HepG2 (cell line): ENCODE data around the gene CHFR. TPM values are rescaled to one million over a fixed set of nuclear protein-coding genes. Genes with fewer than 3 reads are reported as not detected.
A peak's percentile ranks its signal among the peaks of the same experiment; 100 is the strongest.
"Not testable (repeated sequence)": the region's sequence is repeated elsewhere in the genome, so short reads cannot be mapped to it uniquely, and the experiment has no call there.

Source experiments
- ATAC-seq: fragments of 200-7000 bp; cut with Tn5 transposase; 3 replicates; pipeline ENCODE4 v1.9.1; 2020; ENCODE audit warnings: mild to moderate bottlenecking, moderate library complexity
- BruUV-seq: library from RNA; stranded (reverse); fragments of 400-500 nt; replicated peaks from 2 replicates; lab custom pipeline; 2021; lab: Mats Ljungman, UMichigan
- CTCF ChIA-PET: fragments of 300-600 bp; formaldehyde crosslinking; extraction: SDS; loops from one replicate; lab custom pipeline; 2021; ENCODE audit warnings: low total read pairs, inconsistent platforms, low intra/inter-chr PET ratio; lab: Yijun Ruan, JAX
- POLR2A ChIA-PET: fragments of 350-600 bp; sonication (Branson Sonifier 250); formaldehyde crosslinking; loops from one replicate; lab custom pipeline; 2020; ENCODE audit warnings: antibody characterized with exemption, inconsistent platforms; lab: Yijun Ruan, JAX
- DNase-seq: peaks from one replicate; pipeline ENCODE4 v3.0.0-alpha.2; 2015; ENCODE audit warnings: low spot score
- FAIRE-seq: peaks from 3 replicates; lab custom pipeline; 2011; peaks lifted over from hg19 to GRCh38; lab: Jason Lieb, UNC
- H2AFZ ChIP-seq: one replicate; pipeline ENCODE4 v1.6.1; 2011; ENCODE audit warnings: low read length, inconsistent platforms
- H3K27ac ChIP-seq: fragments of 300-600 bp; 3 replicates; pipeline ENCODE4 v1.8.0; 2011; ENCODE audit warnings: mixed run types, mild to moderate bottlenecking, mixed read lengths, low read length, inconsistent platforms; ENCODE audit not compliant: insufficient read depth; ENCODE audit errors: extremely low read length
- H3K27me3 ChIP-seq, 2 experiments: fragments of 200-600 bp in 1 of 2; 2 replicates in 1 of 2; 3 replicates in 1 of 2; pipeline versions ENCODE4 v1.6.0 to v1.8.0; 2011; ENCODE audit warnings: low read length in 2 of 2, mild to moderate bottlenecking in 2 of 2, moderate library complexity in 2 of 2, inconsistent platforms in 1 of 2; ENCODE audit not compliant: insufficient read depth in 2 of 2, control insufficient read depth in 1 of 2
- H3K36me3 ChIP-seq, 2 experiments: fragments of 200-600 bp in 1 of 2; replicated peaks in 1 of 2; 2 replicates in 1 of 2; 3 replicates in 1 of 2; pipeline versions ENCODE4 v1.5.1 to v1.8.0; 2011; ENCODE audit warnings: low read length in 2 of 2, inconsistent platforms in 1 of 2; ENCODE audit not compliant: insufficient read depth in 2 of 2, control insufficient read depth in 1 of 2
- H3K4me1 ChIP-seq: 2 replicates; pipeline ENCODE4 v1.5.1; 2012; ENCODE audit warnings: low read length, inconsistent platforms; ENCODE audit not compliant: insufficient read depth
- H3K4me2 ChIP-seq: 2 replicates; pipeline ENCODE4 v1.6.0; 2011; ENCODE audit warnings: low read depth, low read length, inconsistent platforms
- H3K4me3 ChIP-seq, 3 experiments: fragments of 200-600 bp in 1 of 3; sonication (generic), shearing (Covaris generic) in 1 of 3; replicated peaks in 1 of 3; 2 replicates each; pipeline ENCODE4 v1.5.1; 2011 to 2016; ENCODE audit warnings: low read length in 3 of 3, inconsistent platforms in 2 of 3, low read depth in 2 of 3, mild to moderate bottlenecking in 2 of 3, control low read depth in 1 of 3, mixed read lengths in 1 of 3; ENCODE audit not compliant: insufficient read depth in 1 of 3
- H3K79me2 ChIP-seq: one replicate; pipeline ENCODE4 v1.6.1; 2011; ENCODE audit warnings: low read length, inconsistent platforms; ENCODE audit not compliant: insufficient read depth
- H3K9ac ChIP-seq: 2 replicates; pipeline ENCODE4 v1.6.0; 2011; ENCODE audit warnings: mild to moderate bottlenecking, low read depth, low read length, inconsistent platforms; ENCODE audit not compliant: insufficient read depth
- H3K9me3 ChIP-seq: 2 replicates; pipeline ENCODE4 v1.5.1; 2012; ENCODE audit warnings: mild to moderate bottlenecking, low read length
- H4K20me1 ChIP-seq: 2 replicates; pipeline ENCODE4 v1.6.0; 2011; ENCODE audit warnings: inconsistent platforms, mild to moderate bottlenecking, low read length, moderate library complexity; ENCODE audit not compliant: insufficient read depth
- AGO2 ChIP-seq: fragments of 200-400 bp; formaldehyde crosslinking; optimal IDR thresholded peaks from 2 replicates; pipeline ENCODE3; 2017; ENCODE audit warnings: mild to moderate bottlenecking, low read depth, low read length, moderate library complexity
- CHD4 ChIP-seq: fragments of 200-600 bp; sonication (generic); IDR thresholded peaks from 2 replicates; pipeline ENCODE4 v1.7.0; 2017; ENCODE audit warnings: mild to moderate bottlenecking, low read length, borderline replicate concordance
- KLF16 ChIP-seq, 2 experiments: sonication (generic) in 1 of 2; formaldehyde crosslinking in 1 of 2; IDR thresholded peaks; 2 replicates each; pipeline versions ENCODE4 v1.6.1 to v1.8.0; 2016 to 2023; ENCODE audit warnings: missing genetic modification reagents in 2 of 2, missing compliant biosample characterization in 1 of 2
- ZSCAN30 ChIP-seq: sonication (generic); formaldehyde crosslinking; IDR thresholded peaks from 2 replicates; pipeline ENCODE4 v1.5.0; 2020; ENCODE audit warnings: mild to moderate bottlenecking, missing genetic modification reagents
- WGBS: methylation state at CpG from one replicate; pipeline ENCODE4 v1.1.6; 2017; ENCODE audit warnings: low lambda C conversion rate; 5-methylcytosine and 5-hydroxymethylcytosine counted together
- in situ Hi-C: cut with HindIII; loops from 2 replicates; pipeline ENCODE4 v1.10.0; 2017; ENCODE audit warnings: low pct_unique_long_range_greater_than_20kb; ENCODE audit not compliant: extremely low pct_ligation_motif_present
- intact Hi-C: fragments of 100-400 bp; cut with micrococcal nuclease; formaldehyde crosslinking; loops from one replicate; pipeline ENCODE4 v1.10.0; 2022; ENCODE audit not compliant: unreplicated experiment
- polyA plus RNA-seq, 8 experiments: library from polyadenylated mRNA; depleted of rRNA in 3 of 8; stranded (reverse) in 7 of 8; unstranded in 1 of 8; fragments of >200 nt; fragmentation: Illumina TruSeq in 4 of 8; extraction: Trizol in 4 of 8; gene quantifications; 2 replicates each; pipeline versions ENCODE4 v1.2.1 to v1.2.3, GENCODE V29; 2011 to 2016; ENCODE audit warnings: low read depth in 4 of 8, missing spikeins in 1 of 8, mixed read lengths in 1 of 8; ENCODE audit not compliant: insufficient read depth in 1 of 8
- total RNA-seq, 5 experiments: library from RNA; depleted of rRNA; stranded (reverse); fragments of >200 nt; fragmentation: Illumina TruSeq; extraction: Trizol; gene quantifications; 2 replicates each; pipeline ENCODE4 v1.2.3, GENCODE V29; 2016; ENCODE audit warnings: low read depth in 1 of 5

CHFR gene
- total and polyA plus RNA-seq, 2 of the 13 experiments (the other 11 are each of a cell fraction or from before 2014, with no cell fraction given), result 21.4 to 21.5 TPM

GRCh38 chr12:132791940-132792339 lies 95.5 kb downstream of the CHFR start:
- H3K4me1 ChIP-seq, H3K27me3 ChIP-seq, H3K27ac ChIP-seq, H3K9me3 ChIP-seq, H4K20me1 ChIP-seq, BruUV-seq, H3K79me2 ChIP-seq, CTCF ChIA-PET, FAIRE-seq, H3K4me3 ChIP-seq, H3K9ac ChIP-seq, H3K4me2 ChIP-seq, H2AFZ ChIP-seq, ATAC-seq, POLR2A ChIA-PET, intact Hi-C loops, in situ Hi-C loops, DNase-seq: not testable (repeated sequence)
- H3K36me3 ChIP-seq, result peaks cover 27 to 54% of the 10 kb centered on the region in 2 experiments; a peak in 4 of 5 replicates
- peak; percentile 98 for TF ChIP-seq ZSCAN30
- 100% methylated on average over 2 of the region's 2 CpGs for WGBS

GRCh38 chr12:132789099-132789471 lies 98.3 kb downstream of the CHFR start:
- in situ Hi-C loops (no loop called here), intact Hi-C loops (no loop called here)
- Histone ChIP-seq H3K9ac (no peak overlapping the region), H3K27ac (no peak overlapping the region), H3K27me3 (no peaks in the 10 kb centered on the region; a peak in 1 of 5 replicates), H3K9me3 (no peaks in the 10 kb centered on the region), H2AFZ (no peak overlapping the region), H3K4me1 (no peaks in the 10 kb centered on the region), H3K4me3 (no peak overlapping the region), H3K36me3 (peaks cover 32 to 58% of the 10 kb centered on the region in 2 experiments; a peak in 4 of 5 replicates), H4K20me1 (no peaks in the 10 kb centered on the region), H3K79me2 (no peaks in the 10 kb centered on the region), H3K4me2 (no peak overlapping the region)
- POLR2A ChIA-PET, result no interaction called here
- TF ChIP-seq CHD4, result no peak
- no peak for TF ChIP-seq KLF16 (CRISPR knock-in tag; IDR thresholded peaks at IDR 0.05)
- TF ChIP-seq AGO2, result peak; percentile 36
- no TSS peak for BruUV-seq
- CTCF ChIA-PET, result no interaction called here
- 96% methylated on average over 21 of the region's 21 CpGs for WGBS
- FAIRE-seq, result no peak
- ATAC-seq, result no peak
- DNase-seq, result no peak
